Mucosa of descending colon (tissue), 3 donors: ENCODE measurements around the gene TBC1D1. TPM values are rescaled to one million over a fixed set of nuclear protein-coding genes. Genes with fewer than 3 reads are reported as not detected.

Source experiments
- ATAC-seq: fragments of 200-7000 bp; cut with Tn5 transposase; one replicate; pipeline ENCODE4 v1.9.1; 2020; ENCODE audit warnings: mild to moderate bottlenecking, moderate library complexity
- DNase-seq, 3 donors: peaks; one replicate each; pipeline ENCODE4 v3.0.0-alpha.2; 2020
- H3K36me3 ChIP-seq: fragments of 200-600 bp; one replicate; pipeline ENCODE4 v1.8.0; 2021; ENCODE audit warnings: low read depth, mild to moderate bottlenecking
- H3K4me1 ChIP-seq: fragments of 200-600 bp; one replicate; pipeline ENCODE4 v1.8.0; 2021; ENCODE audit warnings: low read depth, mild to moderate bottlenecking
- H3K4me3 ChIP-seq: fragments of 200-600 bp; one replicate; pipeline ENCODE4 v1.8.0; 2021; ENCODE audit warnings: mild to moderate bottlenecking
- H3K9me3 ChIP-seq: fragments of 200-600 bp; one replicate; pipeline ENCODE4 v1.8.0; 2021; ENCODE audit warnings: mild to moderate bottlenecking
- CTCF ChIP-seq: fragments of 200-600 bp; IDR thresholded peaks from one replicate; pipeline ENCODE4 v1.8.0; 2022; ENCODE audit warnings: antibody characterized with exemption, mild to moderate bottlenecking
- intact Hi-C, 2 donors: fragments of 100-400 bp; cut with DNase I in 1 of 2; cut with micrococcal nuclease in 1 of 2; formaldehyde crosslinking; loops; one replicate each; pipeline versions ENCODE4 v1.11.0 to v1.11.1; 2022; cut with DNase I, micrococcal nuclease
- total RNA-seq, 3 donors: library from RNA; stranded (reverse); fragmentation: NEBNext Ultra II Directional in 2 of 3; extraction: Animal tissue kit (Norgen Biotek cat#: 25700) in 2 of 3; gene quantifications; one replicate each; pipeline versions ENCODE4 v1.2.1 to v1.2.4, GENCODE V29; 2021 to 2023
- donor health status: DM: no; HTN: no; CAD: no; lungs with moderate emphysema.
- donor health status: DM: no; HTN: no; CAD: no.
- donor health status: DM: no; HTN: yes; CAD: no.

The TBC1D1 gene
- total RNA-seq, 3 donors from 2014 or later = 50.2 to 249 (median 71.6) TPM

- H3K4me1 ChIP-seq = peaks cover 3% of the 10 kb centered on the region
- no peak overlapping the region for H3K4me3 ChIP-seq
- DNase-seq (no peak), ATAC-seq (no peak)
- TF ChIP-seq CTCF = no peak
- intact Hi-C loops = no loop called here
- no peaks in the 10 kb centered on the region for H3K36me3 ChIP-seq
- no peaks in the 10 kb centered on the region for H3K9me3 ChIP-seq
Observed at GRCh38 chr4:38044060-38044459, 153.2 kb downstream of the TBC1D1 start.

- no peaks in the 10 kb centered on the region for H3K9me3 ChIP-seq
- DNase-seq (no peak), ATAC-seq (no peak)
- H3K4me1 ChIP-seq = peaks cover 6% of the 10 kb centered on the region
- H3K4me3 ChIP-seq = no peak overlapping the region
- H3K36me3 ChIP-seq = no peaks in the 10 kb centered on the region
- no peak for TF ChIP-seq CTCF
- intact Hi-C loops = no loop called here
Observed at GRCh38 chr4:38045289-38045988, 154.6 kb downstream of the TBC1D1 start.

- intact Hi-C loops = no loop called here
- ATAC-seq = no peak
- DNase-seq = no peak
- no peak for TF ChIP-seq CTCF
- H3K4me3 ChIP-seq = no peak overlapping the region
- H3K36me3 ChIP-seq = no peaks in the 10 kb centered on the region
- peaks cover 6% of the 10 kb centered on the region for H3K4me1 ChIP-seq
- no peaks in the 10 kb centered on the region for H3K9me3 ChIP-seq
Observed at GRCh38 chr4:38046727-38047489, 156.0 kb downstream of the TBC1D1 start.

- Histone ChIP-seq H3K9me3 (no peaks in the 10 kb centered on the region), H3K4me3 (no peak overlapping the region), H3K36me3 (no peaks in the 10 kb centered on the region), H3K4me1 (peaks cover 6% of the 10 kb centered on the region)
- DNase-seq = no peak
- intact Hi-C loops = no loop called here
- TF ChIP-seq CTCF = no peak
- no peak for ATAC-seq
Observed at GRCh38 chr4:38049545-38050170, 158.8 kb downstream of the TBC1D1 start.

GRCh38 chr4:38050560-38051350 lies 159.9 kb downstream of the TBC1D1 start:
- intact Hi-C loops = no loop called here
- no peak overlapping the region for H3K4me3 ChIP-seq
- no peak for TF ChIP-seq CTCF
- H3K9me3 ChIP-seq = no peaks in the 10 kb centered on the region
- peaks cover 6% of the 10 kb centered on the region for H3K4me1 ChIP-seq
- no peaks in the 10 kb centered on the region for H3K36me3 ChIP-seq
- ATAC-seq (no peak), DNase-seq (no peak)
